ENCODE data around the gene KCNMA1. TPM values are rescaled to one million over a fixed set of nuclear protein-coding genes. Genes with fewer than 3 reads are reported as not detected.

KCNMA1 gene
- total and polyA plus RNA-seq, 9 of the 15 experiments (the other 6 are each of a cell fraction or from before 2014, with no cell fraction given) = 0.01 to 0.95 (median 0.15) TPM; not detected in 4

- Histone ChIP-seq H3K79me2 (ENCODE audit: control insufficient read depth, insufficient read depth, low read length) (no peaks in the 10 kb centered on the region), H3K9me3 (replicated peaks; ENCODE audit: control insufficient read depth, insufficient read depth, low read depth, low read length) (no peaks in the 10 kb centered on the region), H3K4me3 (no peak overlapping the region), H4K20me1 (replicated peaks; ENCODE audit: control insufficient read depth, insufficient read depth, low read length) (no peaks in the 10 kb centered on the region), H2AFZ (ENCODE audit: low read depth, low read length) (no peak overlapping the region), H3K27me3 (ENCODE audit: control insufficient read depth in 2 of 2, insufficient read depth in 2 of 2, low read length in 2 of 2) (0 out of 5 replicates have a peak, but pooled peaks cover 0 to 4% of the 10 kb centered on the region in 2 experiments), H3K9me1 (ENCODE audit: control insufficient read depth, insufficient read depth, low read length) (no peaks in the 10 kb centered on the region), H3K4me2 (ENCODE audit: insufficient read depth, low read length) (no peak overlapping the region), H3K36me3 (ENCODE audit: control insufficient read depth, insufficient read depth, low read length) (no peaks in the 10 kb centered on the region), H3K9ac (ENCODE audit: insufficient read depth in 1 of 2, low read depth in 2 of 2, low read length in 2 of 2) (no peak overlapping the region), H3K27ac (ENCODE audit: extremely low read depth, low read depth, low read length) (no peak overlapping the region), H3K4me1 (replicated peaks in 1 of 2; ENCODE audit: control insufficient read depth in 2 of 2, insufficient read depth in 2 of 2, low read length in 2 of 2) (no peaks in the 10 kb centered on the region)
- intact Hi-C loops (cut with micrococcal nuclease) = loop anchor here (10.0 kb wide), 1 partner anchor 215 kb away; no protein-coding TSS in a partner anchor
- ChIA-PET POLR2A (no interaction called here), CTCF (ENCODE audit: low intra/inter-chr PET ratio) (no interaction called here)
- ATAC-seq (no peak), DNase-seq (ENCODE audit: extremely low read depth in 1 of 4, low spot score in 3 of 4) (no peak), FAIRE-seq (no peak)
- WGBS (ENCODE audit: insufficient coverage, low coverage, missing lambda C conversion rate) = 0% methylated on average over 3 of the region's 3 CpGs
- in situ Hi-C loops (cut with MboI) = loop anchor here (25.0 kb wide), 1 partner anchor 257 kb away; the partner anchor contains the start of gene KCNMA1
- BruUV-seq (replicated peaks) = no TSS peak
- TF ChIP-seq, protein P1, sequence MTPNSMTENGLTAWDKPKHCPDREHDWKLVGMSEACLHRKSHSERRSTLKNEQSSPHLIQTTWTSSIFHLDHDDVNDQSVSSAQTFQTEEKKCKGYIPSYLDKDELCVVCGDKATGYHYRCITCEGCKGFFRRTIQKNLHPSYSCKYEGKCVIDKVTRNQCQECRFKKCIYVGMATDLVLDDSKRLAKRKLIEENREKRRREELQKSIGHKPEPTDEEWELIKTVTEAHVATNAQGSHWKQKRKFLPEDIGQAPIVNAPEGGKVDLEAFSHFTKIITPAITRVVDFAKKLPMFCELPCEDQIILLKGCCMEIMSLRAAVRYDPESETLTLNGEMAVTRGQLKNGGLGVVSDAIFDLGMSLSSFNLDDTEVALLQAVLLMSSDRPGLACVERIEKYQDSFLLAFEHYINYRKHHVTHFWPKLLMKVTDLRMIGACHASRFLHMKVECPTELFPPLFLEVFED (CRISPR knock-in tag; conservative IDR thresholded peaks at IDR 0.05) = no peak
- TF ChIP-seq ZNF224 (CRISPR knock-in tag; IDR thresholded peaks at IDR 0.05) (no peak), ADNP (tag; IDR thresholded peaks at IDR 0.05) (no peak), HNRNPUL1 (IDR thresholded peaks at IDR 0.05; ENCODE audit: low read length) (no peak), SAFB (IDR thresholded peaks at IDR 0.05; ENCODE audit: borderline replicate concordance, low read depth, low read length) (no peak), ZNF175 (CRISPR knock-in tag; IDR thresholded peaks at IDR 0.05; ENCODE audit: low read depth) (no peak), CEBPB (tag; IDR thresholded peaks at IDR 0.05) (no peak), ZZZ3 (IDR thresholded peaks at IDR 0.05) (no peak), CREBBP (IDR thresholded peaks at IDR 0.05; ENCODE audit: low read depth, low read length) (no peak), RBFOX2 (IDR thresholded peaks at IDR 0.05; ENCODE audit: low read depth, low read length) (no peak), ATF7 (IDR thresholded peaks at IDR 0.05) (no peak), SUPT5H (IDR thresholded peaks at IDR 0.05) (no peak), ZBTB7A (IDR thresholded peaks at IDR 0.05; ENCODE audit: borderline replicate concordance, control insufficient read depth, low read depth, low read length) (no peak)
- TF ChIP-seq, protein P2, sequence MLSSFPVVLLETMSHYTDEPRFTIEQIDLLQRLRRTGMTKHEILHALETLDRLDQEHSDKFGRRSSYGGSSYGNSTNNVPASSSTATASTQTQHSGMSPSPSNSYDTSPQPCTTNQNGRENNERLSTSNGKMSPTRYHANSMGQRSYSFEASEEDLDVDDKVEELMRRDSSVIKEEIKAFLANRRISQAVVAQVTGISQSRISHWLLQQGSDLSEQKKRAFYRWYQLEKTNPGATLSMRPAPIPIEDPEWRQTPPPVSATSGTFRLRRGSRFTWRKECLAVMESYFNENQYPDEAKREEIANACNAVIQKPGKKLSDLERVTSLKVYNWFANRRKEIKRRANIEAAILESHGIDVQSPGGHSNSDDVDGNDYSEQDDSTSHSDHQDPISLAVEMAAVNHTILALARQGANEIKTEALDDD (IDR thresholded peaks at IDR 0.05) = no peak
- TF ChIP-seq, protein P3, sequence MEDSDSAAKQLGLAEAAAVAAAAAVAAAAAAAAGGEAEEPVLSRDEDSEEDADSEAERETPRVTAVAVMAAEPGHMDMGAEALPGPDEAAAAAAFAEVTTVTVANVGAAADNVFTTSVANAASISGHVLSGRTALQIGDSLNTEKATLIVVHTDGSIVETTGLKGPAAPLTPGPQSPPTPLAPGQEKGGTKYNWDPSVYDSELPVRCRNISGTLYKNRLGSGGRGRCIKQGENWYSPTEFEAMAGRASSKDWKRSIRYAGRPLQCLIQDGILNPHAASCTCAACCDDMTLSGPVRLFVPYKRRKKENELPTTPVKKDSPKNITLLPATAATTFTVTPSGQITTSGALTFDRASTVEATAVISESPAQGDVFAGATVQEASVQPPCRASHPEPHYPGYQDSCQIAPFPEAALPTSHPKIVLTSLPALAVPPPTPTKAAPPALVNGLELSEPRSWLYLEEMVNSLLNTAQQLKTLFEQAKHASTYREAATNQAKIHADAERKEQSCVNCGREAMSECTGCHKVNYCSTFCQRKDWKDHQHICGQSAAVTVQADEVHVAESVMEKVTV (CRISPR knock-in tag; IDR thresholded peaks at IDR 0.05) = no peak
- TF ChIP-seq, protein P4, sequence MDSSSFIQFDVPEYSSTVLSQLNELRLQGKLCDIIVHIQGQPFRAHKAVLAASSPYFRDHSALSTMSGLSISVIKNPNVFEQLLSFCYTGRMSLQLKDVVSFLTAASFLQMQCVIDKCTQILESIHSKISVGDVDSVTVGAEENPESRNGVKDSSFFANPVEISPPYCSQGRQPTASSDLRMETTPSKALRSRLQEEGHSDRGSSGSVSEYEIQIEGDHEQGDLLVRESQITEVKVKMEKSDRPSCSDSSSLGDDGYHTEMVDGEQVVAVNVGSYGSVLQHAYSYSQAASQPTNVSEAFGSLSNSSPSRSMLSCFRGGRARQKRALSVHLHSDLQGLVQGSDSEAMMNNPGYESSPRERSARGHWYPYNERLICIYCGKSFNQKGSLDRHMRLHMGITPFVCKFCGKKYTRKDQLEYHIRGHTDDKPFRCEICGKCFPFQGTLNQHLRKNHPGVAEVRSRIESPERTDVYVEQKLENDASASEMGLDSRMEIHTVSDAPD (CRISPR knock-in tag; IDR thresholded peaks at IDR 0.05) = no peak
- TF ChIP-seq, protein P5, sequence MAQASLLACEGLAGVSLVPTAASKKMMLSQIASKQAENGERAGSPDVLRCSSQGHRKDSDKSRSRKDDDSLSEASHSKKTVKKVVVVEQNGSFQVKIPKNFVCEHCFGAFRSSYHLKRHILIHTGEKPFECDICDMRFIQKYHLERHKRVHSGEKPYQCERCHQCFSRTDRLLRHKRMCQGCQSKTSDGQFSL (CRISPR knock-in tag; IDR thresholded peaks at IDR 0.05) = no peak
- TF ChIP-seq, protein P5 (tag; IDR thresholded peaks at IDR 0.05) = no peak
Measured at GRCh38 chr10:77380191-77380590, 257.4 kb downstream of the KCNMA1 start.
